Occipital lobe (tissue), 2 donors: Measurements from ENCODE around the gene DCK. TPM values are rescaled to one million over a fixed set of nuclear protein-coding genes. Genes with fewer than 3 reads are reported as not detected.
"Not testable (repeated sequence)": the region's sequence is repeated elsewhere in the genome, so short reads cannot be mapped to it uniquely, and the experiment has no call there.

Experiments used
- DNase-seq: peaks from one replicate; lab custom pipeline; 2025; lab: John Stamatoyannopoulos, UW
- total RNA-seq: library from RNA; depleted of rRNA; stranded (reverse); fragments of >200 nt; gene quantifications from one replicate; pipeline ENCODE4 v1.2.3, GENCODE V29; 2014

Gene DCK
- total RNA-seq, 1 donor from 2014 or later = 125 TPM

GRCh38 chr4:70999639-71000038 lies 6.2 kb downstream of the DCK start:
- DNase-seq = not testable (repeated sequence)

GRCh38 chr4:71001363-71001762 lies 7.9 kb downstream of the DCK start:
- DNase-seq = not testable (repeated sequence)

GRCh38 chr4:71004281-71004851 lies 10.9 kb downstream of the DCK start:
- no peak for DNase-seq

- not testable (repeated sequence) for DNase-seq
Observed at GRCh38 chr4:71005025-71005424, 11.6 kb downstream of the DCK start.

- no peak for DNase-seq
Observed at GRCh38 chr4:71006203-71006907, 12.9 kb downstream of the DCK start.

GRCh38 chr4:71008196-71008595 lies 14.7 kb downstream of the DCK start:
- DNase-seq = no peak

- DNase-seq = no peak
Observed at GRCh38 chr4:71009086-71009485, 15.6 kb downstream of the DCK start.

GRCh38 chr4:71009890-71010588 lies 16.6 kb downstream of the DCK start:
- DNase-seq = no peak

GRCh38 chr4:71011451-71011850 lies 18.0 kb downstream of the DCK start:
- no peak for DNase-seq

- DNase-seq = not testable (repeated sequence)
Observed at GRCh38 chr4:71017391-71017790, 23.9 kb downstream of the DCK start.

GRCh38 chr4:71020611-71021010 lies 27.2 kb downstream of the DCK start:
- DNase-seq = no peak

- DNase-seq = no peak
Observed at GRCh38 chr4:71025654-71026053, 32.2 kb downstream of the DCK start.

- DNase-seq = no peak
Observed at GRCh38 chr4:71026086-71026485, 32.6 kb downstream of the DCK start.

- no peak for DNase-seq
Observed at GRCh38 chr4:71027611-71028010, 34.2 kb downstream of the DCK start.

- no peak for DNase-seq
Observed at GRCh38 chr4:71029504-71029903, 36.1 kb downstream of the DCK start.

- not testable (repeated sequence) for DNase-seq
Observed at GRCh38 chr4:71032106-71032505, 38.7 kb downstream of the DCK start.

GRCh38 chr4:71045256-71045655 lies 51.8 kb downstream of the DCK start:
- DNase-seq = no peak

- DNase-seq = no peak
Observed at GRCh38 chr4:71049395-71049794, 55.9 kb downstream of the DCK start.

GRCh38 chr4:71050809-71051208 lies 57.4 kb downstream of the DCK start:
- no peak for DNase-seq

GRCh38 chr4:71052034-71052433 lies 58.6 kb downstream of the DCK start:
- DNase-seq = no peak

- DNase-seq = no peak
Observed at GRCh38 chr4:71052716-71053115, 59.3 kb downstream of the DCK start.

GRCh38 chr4:71053613-71054012 lies 60.2 kb downstream of the DCK start:
- not testable (repeated sequence) for DNase-seq

- DNase-seq = not testable (repeated sequence)
Observed at GRCh38 chr4:71059573-71059972, 66.1 kb downstream of the DCK start.
